Adrenal gland (tissue), 5 donors: ENCODE results near the gene CDKAL1.

Source experiments
- POLR2A ChIP-seq, 2 donors: fragments of 450-650 bp; IDR thresholded peaks; one replicate each; pipeline ENCODE4 v1.6.1; 2017; ENCODE audit warnings: antibody characterized with exemption in 2 of 2, mild to moderate bottlenecking in 2 of 2, moderate library complexity in 1 of 2
- TF ChIP-seq, protein P1 (sequence below), 6 experiments: fragments of 450-650 bp in 4 of 6; fragments of 200-600 bp in 2 of 6; sonication (generic) in 1 of 6; IDR thresholded peaks; 1 replicate in 5 of 6; 2 replicates in 1 of 6; pipeline versions ENCODE4 v1.5.1 to v1.8.0; 2016 to 2021; ENCODE audit warnings: antibody characterized with exemption in 6 of 6, mild to moderate bottlenecking in 2 of 6, moderate library complexity in 1 of 6
- donor health status: DM: no; HTN: no; CAD: no.

- TF ChIP-seq, protein P1, sequence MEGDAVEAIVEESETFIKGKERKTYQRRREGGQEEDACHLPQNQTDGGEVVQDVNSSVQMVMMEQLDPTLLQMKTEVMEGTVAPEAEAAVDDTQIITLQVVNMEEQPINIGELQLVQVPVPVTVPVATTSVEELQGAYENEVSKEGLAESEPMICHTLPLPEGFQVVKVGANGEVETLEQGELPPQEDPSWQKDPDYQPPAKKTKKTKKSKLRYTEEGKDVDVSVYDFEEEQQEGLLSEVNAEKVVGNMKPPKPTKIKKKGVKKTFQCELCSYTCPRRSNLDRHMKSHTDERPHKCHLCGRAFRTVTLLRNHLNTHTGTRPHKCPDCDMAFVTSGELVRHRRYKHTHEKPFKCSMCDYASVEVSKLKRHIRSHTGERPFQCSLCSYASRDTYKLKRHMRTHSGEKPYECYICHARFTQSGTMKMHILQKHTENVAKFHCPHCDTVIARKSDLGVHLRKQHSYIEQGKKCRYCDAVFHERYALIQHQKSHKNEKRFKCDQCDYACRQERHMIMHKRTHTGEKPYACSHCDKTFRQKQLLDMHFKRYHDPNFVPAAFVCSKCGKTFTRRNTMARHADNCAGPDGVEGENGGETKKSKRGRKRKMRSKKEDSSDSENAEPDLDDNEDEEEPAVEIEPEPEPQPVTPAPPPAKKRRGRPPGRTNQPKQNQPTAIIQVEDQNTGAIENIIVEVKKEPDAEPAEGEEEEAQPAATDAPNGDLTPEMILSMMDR (IDR thresholded peaks at IDR 0.05), result no peak
- no peak for TF ChIP-seq POLR2A (IDR thresholded peaks at IDR 0.05)
These were observed 724.4 kb downstream of the CDKAL1 start for GRCh38 chr6:21258665-21259064.
